TTC549 (cell line): ENCODE data around the gene IPO4.

Experiments used
- FAIRE-seq: peaks from 2 replicates; lab custom pipeline; 2012; peaks lifted over from hg19 to GRCh38; lab: Jason Lieb, UNC

Gene IPO4

GRCh38 chr14:24130717-24131548, 57.7 kb downstream of the IPO4 start:
- no peak for FAIRE-seq

DNA sequence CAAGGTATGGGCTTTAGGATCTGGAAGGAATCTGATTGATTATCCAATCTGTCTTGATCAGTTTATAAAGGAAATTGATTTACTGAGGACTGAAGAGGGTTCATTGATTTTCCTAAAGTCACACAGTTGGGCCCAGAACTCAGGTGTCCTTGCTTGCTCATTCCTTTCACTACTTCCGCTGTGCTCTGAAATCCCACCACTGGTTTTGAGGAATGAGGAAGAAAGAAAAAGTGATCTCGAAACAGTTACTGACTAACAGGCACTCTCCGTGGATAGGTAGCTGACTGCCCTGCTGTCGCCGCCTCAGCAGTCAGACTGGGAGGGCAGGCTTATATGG, 58.3 kb downstream of the IPO4 start, which contains the start of gene FITM1:
TSS of gene FITM1 (plus strand) at position 280 of the 337 bp plus-strand sequence. CDS start 905 bp downstream, outside the sequence.
- FAIRE-seq: no peak
